ENCODE measurements around the gene IQSEC3. TPM values are rescaled to one million over a fixed set of nuclear protein-coding genes. Genes with fewer than 3 reads are reported as not detected.

Gene IQSEC3
- total RNA-seq, 1 donor from 2014 or later, result 4.6 TPM

DNA sequence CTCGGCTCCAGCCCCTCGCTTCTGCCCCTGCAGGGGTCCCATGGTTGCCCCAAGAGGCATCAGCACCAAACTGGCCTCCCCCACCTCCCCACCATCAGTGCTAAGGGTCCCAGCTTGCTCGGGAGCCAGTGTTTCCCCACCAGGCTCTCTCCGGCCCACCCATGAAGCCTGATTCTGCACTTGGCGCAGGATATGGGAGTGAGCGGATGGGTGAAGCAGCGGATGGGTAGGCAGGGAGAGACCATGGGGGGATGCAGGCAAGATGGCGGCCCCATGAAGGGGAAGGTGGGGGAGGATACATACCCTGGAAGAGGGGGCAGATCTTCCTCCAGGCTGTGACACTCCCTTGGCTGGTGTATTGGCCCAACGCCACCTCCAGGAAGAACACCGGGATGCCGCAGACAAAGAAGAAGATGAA lies 137.7 kb downstream of the IQSEC3 start:
- ATAC-seq (no peak), DNase-seq (no peak)
- Histone ChIP-seq H3K4me1 (peaks cover 7% of the 10 kb centered on the region), H3K27ac (no peak overlapping the region), H3K4me3 (no peak overlapping the region), H3K9me3 (no peaks in the 10 kb centered on the region), H3K27me3 (peaks cover 33% of the 10 kb centered on the region), H3K36me3 (no peaks in the 10 kb centered on the region)
- intact Hi-C loops (cut with DNase I), result no loop called here
- TF ChIP-seq CTCF (IDR thresholded peaks at IDR 0.05), result no peak

DNA sequence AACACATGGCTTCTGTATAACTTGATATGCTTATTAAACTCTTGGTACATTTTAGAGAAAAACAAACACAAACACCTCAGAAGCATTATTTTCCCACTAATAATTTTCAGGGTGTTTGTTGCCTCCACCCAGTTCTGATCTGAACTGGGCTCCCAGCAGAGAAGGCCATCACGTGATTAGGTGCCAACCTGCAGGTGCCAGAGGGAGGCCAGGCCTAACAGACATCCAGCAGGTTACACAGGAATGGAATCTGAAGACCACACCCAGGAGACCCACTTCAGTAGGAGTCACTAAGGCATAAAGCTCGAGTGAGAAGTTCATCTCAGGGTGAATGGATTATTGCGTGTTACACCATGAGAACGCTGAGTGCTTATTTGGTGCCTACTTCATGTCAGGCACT lies 138.5 kb downstream of the IQSEC3 start:
- Histone ChIP-seq H3K27ac (no peak overlapping the region), H3K27me3 (peaks cover 35% of the 10 kb centered on the region), H3K4me1 (peaks cover 7% of the 10 kb centered on the region), H3K36me3 (no peaks in the 10 kb centered on the region), H3K9me3 (no peaks in the 10 kb centered on the region), H3K4me3 (no peak overlapping the region)
- ATAC-seq (peak; percentile 67), DNase-seq (no peak)
- intact Hi-C loops (cut with DNase I), result no loop called here
- TF ChIP-seq CTCF (IDR thresholded peaks at IDR 0.05), result no peak

DNA sequence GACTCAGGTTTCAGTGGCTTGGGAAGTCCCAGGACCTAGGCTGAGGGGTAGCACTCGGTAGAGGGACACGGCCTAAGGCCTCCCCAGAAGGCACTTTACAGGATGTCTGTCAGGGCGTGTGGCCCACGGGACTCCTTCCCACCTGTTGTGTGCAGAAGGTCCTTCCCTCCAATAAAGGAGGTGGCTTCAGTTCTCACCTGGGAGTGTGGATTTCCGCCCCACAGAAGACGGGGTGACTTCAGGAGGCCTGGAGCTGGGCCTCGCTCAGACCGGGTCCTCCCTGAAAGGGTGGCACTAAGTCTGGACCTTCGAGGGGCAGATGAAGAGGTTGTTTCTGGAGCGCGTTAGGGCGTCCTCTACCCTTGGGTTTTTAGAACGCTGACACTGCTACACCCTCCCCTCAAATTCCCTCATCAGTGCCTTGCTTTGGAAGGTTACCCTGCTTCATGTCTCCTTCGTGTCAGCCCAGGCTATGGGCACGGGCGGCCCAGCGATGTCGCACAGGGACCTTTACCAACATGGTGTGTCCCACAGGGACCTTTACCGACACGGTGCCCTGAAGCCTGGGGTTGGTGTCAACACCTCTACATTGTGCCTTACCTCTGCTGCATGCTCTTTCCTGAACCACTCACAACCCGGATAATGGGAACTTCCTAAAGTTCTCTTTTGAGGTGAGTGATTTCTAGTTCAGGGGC lies 140.3 kb downstream of the IQSEC3 start:
- no peak for TF ChIP-seq CTCF (IDR thresholded peaks at IDR 0.05)
- peaks cover 37% of the 10 kb centered on the region for H3K27me3 ChIP-seq

GRCh38 chr12:207804-208203 lies 141.2 kb downstream of the IQSEC3 start:
- H3K27me3 ChIP-seq, result peaks cover 37% of the 10 kb centered on the region
- H3K36me3 ChIP-seq, result no peaks in the 10 kb centered on the region
- no peak for ATAC-seq

More for the DNA sequence above, 140.3 kb downstream of the IQSEC3 start:
- H3K9me3 ChIP-seq, result no peaks in the 10 kb centered on the region
- ATAC-seq, result no peak
- peaks cover 7% of the 10 kb centered on the region for H3K4me1 ChIP-seq
- H3K4me3 ChIP-seq, result no peak overlapping the region
- DNase-seq, result no peak
- no peaks in the 10 kb centered on the region for H3K36me3 ChIP-seq
- intact Hi-C loops (cut with DNase I), result no loop called here
- H3K27ac ChIP-seq, result no peak overlapping the region

GRCh38 chr12:208813-209212 lies 142.2 kb downstream of the IQSEC3 start:
- intact Hi-C loops (cut with DNase I), result no loop called here
- no peak for TF ChIP-seq CTCF (IDR thresholded peaks at IDR 0.05)
- Histone ChIP-seq H3K9me3 (no peaks in the 10 kb centered on the region), H3K4me3 (no peak overlapping the region), H3K4me1 (peaks cover 16% of the 10 kb centered on the region), H3K27ac (no peak overlapping the region), H3K27me3 (peaks cover 31% of the 10 kb centered on the region), H3K36me3 (no peaks in the 10 kb centered on the region)
- ATAC-seq, result no peak
- DNase-seq, result no peak

More at GRCh38 chr12:207804-208203, 141.2 kb downstream of the IQSEC3 start:
- Histone ChIP-seq H3K4me3 (no peak overlapping the region), H3K4me1 (peaks cover 11% of the 10 kb centered on the region), H3K9me3 (no peaks in the 10 kb centered on the region), H3K27ac (no peak overlapping the region)
- DNase-seq, result no peak
- intact Hi-C loops (cut with DNase I), result no loop called here
- no peak for TF ChIP-seq CTCF (IDR thresholded peaks at IDR 0.05)

All from upper lobe of right lung (tissue), 1 donor.